Stimulated activated naive CD8-positive, alpha-beta T cell treated with anti-CD3 and anti-CD28 coated beads, Interleukin-15, Interleukin-2, amounts not matched to agents 100 ng/mL and 50 ng/mL, for 24 hours (primary cell): Measurements from ENCODE around the gene WDR70.
"Not testable (repeated sequence)": the region's sequence is repeated elsewhere in the genome, so short reads cannot be mapped to it uniquely, and the experiment has no call there.

Experiments
- H3K27ac Mint-ChIP-seq: one replicate; pipeline ENCODE4 v1.8.0; 2021; ENCODE audit warnings: mild to moderate bottlenecking, mixed read lengths
- H3K27me3 Mint-ChIP-seq: one replicate; pipeline ENCODE4 v1.8.0; 2021; ENCODE audit warnings: mixed read lengths
- H3K36me3 Mint-ChIP-seq: one replicate; pipeline ENCODE4 v1.8.0; 2021; ENCODE audit warnings: low read depth, mixed read lengths
- H3K4me1 Mint-ChIP-seq: one replicate; pipeline ENCODE4 v1.8.0; 2021; ENCODE audit warnings: low read depth, mixed read lengths
- H3K4me3 Mint-ChIP-seq: one replicate; pipeline ENCODE4 v1.8.0; 2021; ENCODE audit warnings: mild to moderate bottlenecking, mixed read lengths
- H3K9me3 Mint-ChIP-seq: one replicate; pipeline ENCODE4 v1.8.0; 2021; ENCODE audit warnings: mixed read lengths

Gene WDR70

DNA sequence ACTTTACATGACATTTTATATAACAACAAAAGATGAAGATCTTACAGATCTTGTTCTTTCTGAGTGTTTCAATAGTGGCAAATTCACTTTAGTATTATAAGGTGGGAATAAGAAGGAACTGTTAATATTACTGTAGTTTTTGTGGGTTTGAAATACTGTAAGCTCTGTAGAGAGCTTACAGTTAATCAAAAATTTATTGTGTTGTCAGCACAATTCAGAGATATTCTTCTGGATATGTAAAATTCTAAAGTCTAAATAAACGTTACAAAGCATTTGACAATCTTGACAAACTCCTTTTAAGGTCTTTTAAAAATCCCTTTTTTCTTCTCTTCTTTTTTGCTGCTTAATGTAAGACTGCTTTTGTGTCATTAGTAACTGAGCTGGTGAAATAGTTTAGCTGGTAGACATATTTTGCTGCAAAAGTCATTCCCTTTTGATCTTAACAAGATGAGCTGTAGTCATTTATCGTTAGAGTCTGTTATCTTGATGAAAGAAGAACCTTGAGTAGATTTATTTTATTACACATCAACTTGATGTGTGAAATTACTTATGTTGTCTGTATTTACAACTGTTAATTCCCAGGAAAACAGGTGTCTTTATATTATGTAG lies 186.0 kb downstream of the WDR70 start:
- H3K9me3 Mint-ChIP-seq = no peaks in the 10 kb centered on the region
- H3K4me1 Mint-ChIP-seq = peaks cover 7% of the 10 kb centered on the region
- peaks cover 9% of the 10 kb centered on the region for H3K36me3 Mint-ChIP-seq

DNA sequence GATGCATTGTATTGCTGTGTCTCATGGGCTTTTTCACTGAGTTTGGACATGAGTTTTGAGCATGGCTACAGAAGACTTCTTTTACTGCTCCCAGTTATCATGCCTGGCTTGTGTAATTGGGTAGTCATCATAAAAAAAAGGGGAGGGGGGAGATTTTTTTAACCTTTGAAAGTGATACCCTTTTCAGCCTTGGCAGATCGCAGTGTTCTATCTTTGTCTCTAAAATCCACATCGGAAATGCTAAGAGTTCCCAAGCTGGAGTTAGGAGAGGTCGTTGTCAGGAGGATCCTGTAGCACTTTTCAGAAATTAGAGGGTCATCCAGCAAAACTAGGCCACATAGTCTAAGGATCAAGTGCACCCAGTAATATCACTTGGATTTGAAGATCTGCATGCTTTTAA lies 188.4 kb downstream of the WDR70 start:
- H3K36me3 Mint-ChIP-seq = peaks cover 15% of the 10 kb centered on the region
- no peaks in the 10 kb centered on the region for H3K9me3 Mint-ChIP-seq
- H3K4me1 Mint-ChIP-seq = peaks cover 7% of the 10 kb centered on the region
- no peak overlapping the region for H3K4me3 Mint-ChIP-seq
- H3K27ac Mint-ChIP-seq = no peak overlapping the region
- no peaks in the 10 kb centered on the region for H3K27me3 Mint-ChIP-seq

More for the DNA sequence above, 186.0 kb downstream of the WDR70 start:
- Mint-ChIP-seq H3K27me3 (no peaks in the 10 kb centered on the region), H3K27ac (no peak overlapping the region), H3K4me3 (no peak overlapping the region)

DNA sequence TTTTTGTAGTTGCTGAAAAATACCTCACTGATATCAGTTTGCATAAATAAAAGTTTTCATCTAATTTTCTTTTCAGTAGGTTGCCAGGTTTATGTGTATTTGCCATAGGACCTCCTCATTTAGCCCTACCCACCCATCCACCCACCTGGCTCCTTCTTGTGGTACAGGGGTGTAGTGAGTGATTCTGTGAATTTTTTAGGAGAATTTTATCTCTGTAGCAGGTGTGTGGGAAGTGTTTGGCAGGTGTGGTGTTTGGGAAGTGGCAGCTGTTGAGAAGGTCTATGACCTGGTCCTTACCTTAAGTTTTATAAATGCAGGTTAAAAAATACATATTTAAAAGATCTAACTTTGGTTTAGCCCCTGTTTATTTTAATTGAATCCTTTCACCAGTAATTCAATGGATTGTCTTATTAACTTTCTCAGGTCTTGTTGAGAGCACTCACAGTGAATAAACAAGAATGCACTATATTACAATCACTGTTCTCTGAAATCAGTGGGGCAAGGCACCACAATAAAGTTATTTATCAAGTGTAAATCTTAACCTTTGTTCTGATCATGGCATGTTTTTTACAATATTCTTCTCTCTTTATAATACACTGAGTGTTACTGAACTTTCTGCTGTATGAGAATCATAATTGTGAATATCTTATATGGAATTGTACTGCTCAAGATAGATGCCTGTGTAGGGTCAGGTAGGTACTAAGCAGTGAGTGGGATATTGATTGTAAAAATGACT lies 189.1 kb downstream of the WDR70 start:
- Mint-ChIP-seq H3K36me3 (peaks cover 19% of the 10 kb centered on the region), H3K9me3 (no peaks in the 10 kb centered on the region), H3K4me1 (peaks cover 7% of the 10 kb centered on the region), H3K27me3 (no peaks in the 10 kb centered on the region), H3K4me3 (no peak overlapping the region), H3K27ac (no peak overlapping the region)

- H3K27me3 Mint-ChIP-seq = no peaks in the 10 kb centered on the region
- no peak overlapping the region for H3K4me3 Mint-ChIP-seq
- H3K36me3 Mint-ChIP-seq = peaks cover 26% of the 10 kb centered on the region
- no peak overlapping the region for H3K27ac Mint-ChIP-seq
- no peaks in the 10 kb centered on the region for H3K9me3 Mint-ChIP-seq
- peaks cover 7% of the 10 kb centered on the region for H3K4me1 Mint-ChIP-seq
These were observed 189.8 kb downstream of the WDR70 start for GRCh38 chr5:37568893-37569292.

DNA sequence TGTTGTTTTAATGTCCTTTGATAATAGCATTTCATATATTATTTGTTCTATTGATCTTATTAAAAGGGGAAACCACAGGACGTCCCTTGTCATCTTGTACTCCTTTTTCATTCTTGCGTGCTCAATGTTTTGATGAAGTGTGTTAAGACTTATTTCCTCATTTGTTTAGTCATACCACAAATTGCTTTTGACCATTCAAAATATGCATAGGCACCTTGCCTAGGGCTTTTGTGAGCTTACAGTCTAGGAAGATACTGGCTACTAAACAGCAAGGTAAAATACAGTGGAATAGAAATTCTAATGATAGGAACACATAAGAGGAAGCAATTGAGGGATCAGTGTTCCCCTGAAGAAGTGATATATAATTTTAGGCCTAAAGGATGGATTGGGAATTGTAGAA lies 190.3 kb downstream of the WDR70 start:
- H3K27me3 Mint-ChIP-seq = no peaks in the 10 kb centered on the region
- H3K4me3 Mint-ChIP-seq = no peak overlapping the region

GRCh38 chr5:37570597-37570996 lies 191.5 kb downstream of the WDR70 start:
- Mint-ChIP-seq H3K27me3 (no peaks in the 10 kb centered on the region), H3K4me1 (peaks cover 7% of the 10 kb centered on the region), H3K9me3 (no peaks in the 10 kb centered on the region), H3K36me3 (peaks cover 34% of the 10 kb centered on the region), H3K27ac (no peak overlapping the region), H3K4me3 (no peak overlapping the region)

More for the DNA sequence above, 190.3 kb downstream of the WDR70 start:
- Mint-ChIP-seq H3K9me3 (no peaks in the 10 kb centered on the region), H3K36me3 (peaks cover 30% of the 10 kb centered on the region), H3K4me1 (peaks cover 7% of the 10 kb centered on the region), H3K27ac (no peak overlapping the region)

DNA sequence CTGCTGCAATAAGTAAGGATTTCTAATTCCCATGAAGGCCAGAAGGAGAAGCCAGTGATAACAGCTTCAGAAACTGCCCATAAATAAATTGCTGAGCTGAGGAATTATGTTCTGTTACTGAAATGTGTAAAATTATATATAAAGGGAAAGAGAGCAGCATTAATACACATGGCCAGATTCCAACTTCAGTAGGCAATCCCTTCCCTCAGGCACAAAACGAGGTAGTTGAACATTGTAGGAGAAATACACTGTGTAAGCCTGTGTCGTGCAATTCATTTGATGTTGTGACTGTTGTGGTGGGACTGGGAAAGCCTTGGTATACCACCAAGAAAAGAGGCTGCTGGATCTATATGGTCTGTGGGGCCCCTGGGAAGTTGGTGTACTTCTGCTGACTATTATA lies 192.9 kb downstream of the WDR70 start:
- Mint-ChIP-seq H3K36me3 (peaks cover 34% of the 10 kb centered on the region), H3K27me3 (no peaks in the 10 kb centered on the region), H3K9me3 (no peaks in the 10 kb centered on the region), H3K4me3 (no peak overlapping the region), H3K4me1 (peaks cover 13% of the 10 kb centered on the region), H3K27ac (no peak overlapping the region)

DNA sequence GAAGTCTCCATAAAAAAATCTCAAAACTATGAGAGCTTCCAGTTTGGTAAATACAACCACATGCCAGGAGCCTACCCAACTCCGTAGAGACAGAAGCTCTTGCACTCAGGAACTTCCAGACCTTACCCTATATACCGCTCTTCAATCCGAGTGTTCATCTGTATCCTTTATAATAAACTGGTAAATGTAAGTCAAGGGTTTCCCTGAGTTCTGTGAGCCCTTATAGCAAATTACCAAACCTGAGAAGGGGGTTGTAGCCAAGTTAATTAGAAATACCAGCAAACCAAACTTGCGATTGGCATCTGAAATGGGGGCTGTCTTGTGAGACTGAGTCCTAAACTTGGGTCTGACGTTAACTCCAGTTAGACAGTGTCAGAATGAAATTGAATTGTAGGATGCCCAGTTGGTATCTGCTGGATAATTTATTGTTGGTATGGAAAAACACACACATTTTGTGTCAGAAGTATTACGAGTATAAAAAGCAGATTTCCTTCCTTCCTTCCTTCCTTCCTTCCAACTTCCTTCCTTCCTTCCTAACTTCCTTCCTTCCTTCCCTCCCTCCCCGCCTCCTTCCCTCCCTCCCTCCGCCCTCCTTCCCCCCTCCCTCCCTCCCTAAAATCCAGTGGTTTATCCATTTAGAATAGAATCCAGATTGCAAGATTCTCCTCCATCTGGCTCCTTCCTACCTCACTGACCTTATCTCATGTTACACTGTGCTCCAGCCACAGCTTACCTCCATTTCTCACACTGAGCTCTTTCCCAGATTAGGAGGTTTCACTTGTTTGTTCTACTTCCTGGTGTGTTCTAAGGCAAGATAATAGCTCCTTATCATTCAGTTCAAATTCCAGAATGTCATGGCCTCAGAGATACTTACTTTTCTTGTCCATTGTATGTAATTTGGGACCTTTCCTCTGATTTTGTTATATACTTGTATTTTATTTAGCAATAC lies 196.7 kb downstream of the WDR70 start:
- Mint-ChIP-seq H3K27ac (no peak overlapping the region), H3K9me3 (no peaks in the 10 kb centered on the region), H3K4me3 (no peak overlapping the region), H3K27me3 (no peaks in the 10 kb centered on the region), H3K4me1 (peaks cover 7% of the 10 kb centered on the region), H3K36me3 (peaks cover 32% of the 10 kb centered on the region)

DNA sequence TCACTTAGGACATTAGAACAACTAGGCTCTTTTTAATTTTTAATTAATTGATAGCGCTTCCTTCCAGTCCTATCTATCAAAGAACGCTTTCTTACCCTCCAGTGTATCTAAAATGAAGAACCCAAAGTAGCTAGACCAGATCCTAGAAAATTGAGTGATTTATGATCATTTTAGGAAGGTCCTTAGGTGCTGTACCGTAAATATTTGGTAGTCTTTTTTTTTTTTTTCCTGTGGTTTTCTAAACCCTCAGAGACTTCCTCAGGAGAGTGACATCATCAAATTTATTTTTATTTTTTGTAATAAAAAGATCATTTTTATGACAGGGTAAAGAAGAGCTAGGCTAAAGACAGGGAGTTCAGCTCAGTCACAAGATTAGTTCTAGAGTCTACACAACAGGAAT lies 197.4 kb downstream of the WDR70 start:
- peaks cover 7% of the 10 kb centered on the region for H3K4me1 Mint-ChIP-seq
- H3K27me3 Mint-ChIP-seq = no peaks in the 10 kb centered on the region
- H3K4me3 Mint-ChIP-seq = no peak overlapping the region
- no peaks in the 10 kb centered on the region for H3K9me3 Mint-ChIP-seq
- H3K27ac Mint-ChIP-seq = no peak overlapping the region
- H3K36me3 Mint-ChIP-seq = peaks cover 32% of the 10 kb centered on the region

GRCh38 chr5:37578176-37578575 lies 199.1 kb downstream of the WDR70 start:
- no peaks in the 10 kb centered on the region for H3K9me3 Mint-ChIP-seq
- no peak overlapping the region for H3K4me3 Mint-ChIP-seq
- H3K36me3 Mint-ChIP-seq = peaks cover 24% of the 10 kb centered on the region
- peaks cover 7% of the 10 kb centered on the region for H3K4me1 Mint-ChIP-seq
- H3K27me3 Mint-ChIP-seq = no peaks in the 10 kb centered on the region
- no peak overlapping the region for H3K27ac Mint-ChIP-seq

DNA sequence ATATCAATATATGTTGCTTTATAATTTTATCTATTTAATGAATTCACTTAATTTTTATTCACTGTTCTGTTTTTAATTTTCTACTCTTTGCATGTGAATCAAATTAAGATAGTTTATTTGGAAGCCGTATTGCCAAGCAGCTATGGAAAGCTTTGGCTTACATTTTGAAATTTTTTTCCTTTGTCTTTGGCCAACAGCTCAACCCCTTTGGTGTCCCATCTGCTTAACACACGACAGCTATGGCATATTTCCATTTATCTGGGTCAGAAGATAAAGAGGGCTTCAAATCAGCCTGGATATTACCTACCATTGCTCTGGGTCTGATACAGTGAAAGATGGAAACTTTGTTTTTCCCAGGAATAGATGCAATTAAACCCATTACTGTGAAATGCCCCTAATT lies 201.0 kb downstream of the WDR70 start:
- H3K4me3 Mint-ChIP-seq = no peak overlapping the region
- H3K27me3 Mint-ChIP-seq = no peaks in the 10 kb centered on the region
- H3K4me1 Mint-ChIP-seq = peaks cover 7% of the 10 kb centered on the region
- peaks cover 13% of the 10 kb centered on the region for H3K36me3 Mint-ChIP-seq
- H3K27ac Mint-ChIP-seq = no peak overlapping the region
- no peaks in the 10 kb centered on the region for H3K9me3 Mint-ChIP-seq

DNA sequence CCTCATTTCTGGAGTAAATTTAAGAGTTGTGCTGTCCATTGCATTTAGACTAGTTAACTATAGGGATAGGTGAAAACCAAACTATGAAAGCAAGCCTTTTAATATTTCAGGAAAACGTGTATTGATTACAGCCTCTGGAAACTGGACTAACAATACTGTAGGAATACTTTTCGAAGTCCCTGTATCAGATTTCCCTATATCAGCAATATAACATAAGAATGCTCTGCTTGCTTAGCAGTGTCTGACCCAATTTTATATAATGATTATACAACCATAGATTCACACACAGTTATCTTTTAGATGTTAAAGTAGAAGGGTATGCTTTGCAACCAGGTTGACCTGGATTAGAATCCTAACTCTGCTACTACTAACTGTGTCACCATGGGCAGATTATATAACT lies 203.1 kb downstream of the WDR70 start:
- Mint-ChIP-seq H3K27ac (no peak overlapping the region), H3K4me1 (no peaks in the 10 kb centered on the region), H3K36me3 (peaks cover 13% of the 10 kb centered on the region), H3K4me3 (no peak overlapping the region), H3K9me3 (no peaks in the 10 kb centered on the region), H3K27me3 (no peaks in the 10 kb centered on the region)

GRCh38 chr5:37593292-37593691 lies 214.2 kb downstream of the WDR70 start:
- H3K4me1 Mint-ChIP-seq, H3K4me3 Mint-ChIP-seq, H3K27me3 Mint-ChIP-seq, H3K27ac Mint-ChIP-seq: not testable (repeated sequence)
- Mint-ChIP-seq H3K9me3 (peaks cover 16% of the 10 kb centered on the region), H3K36me3 (peaks cover 48% of the 10 kb centered on the region)

DNA sequence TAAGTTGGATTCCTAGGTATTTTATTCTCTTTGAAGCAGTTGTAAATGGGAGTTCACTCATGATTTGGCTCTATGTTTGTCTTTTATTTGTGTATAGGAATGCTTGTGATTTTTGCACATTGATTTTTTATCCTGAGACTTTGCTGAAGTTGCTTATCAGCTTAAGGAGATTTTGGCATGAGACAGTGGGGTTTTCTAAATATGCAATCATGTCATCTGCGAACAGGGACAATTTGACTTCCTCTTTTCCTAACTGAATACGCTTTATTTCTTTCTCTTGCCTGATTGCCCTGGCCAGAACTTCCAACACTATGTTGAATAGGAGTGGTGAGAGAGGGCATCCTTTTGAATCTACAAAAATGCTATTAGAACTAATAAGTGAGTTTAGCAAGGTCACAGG lies 215.7 kb downstream of the WDR70 start:
- H3K27ac Mint-ChIP-seq, H3K27me3 Mint-ChIP-seq, H3K4me3 Mint-ChIP-seq, H3K4me1 Mint-ChIP-seq: not testable (repeated sequence)
- peaks cover 23% of the 10 kb centered on the region for H3K9me3 Mint-ChIP-seq
- peaks cover 61% of the 10 kb centered on the region for H3K36me3 Mint-ChIP-seq

DNA sequence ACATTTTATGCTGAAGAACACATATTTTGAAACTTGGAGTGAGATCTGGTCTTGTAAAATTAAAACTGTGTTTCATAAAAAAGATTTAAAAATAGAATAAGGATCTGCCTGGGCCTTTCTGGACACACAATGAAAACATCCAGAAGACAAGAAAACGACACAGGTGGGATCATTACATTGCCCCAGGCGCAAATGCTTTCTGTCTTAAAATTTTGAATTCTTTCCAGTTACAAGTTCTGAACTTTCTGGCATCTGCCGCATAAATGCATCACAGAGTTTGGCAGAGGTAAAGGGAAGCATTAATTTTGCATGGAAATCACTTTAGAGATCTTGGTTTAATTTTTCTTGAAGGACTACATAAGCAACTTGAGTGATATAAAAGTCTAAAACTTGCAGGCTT lies 219.6 kb downstream of the WDR70 start:
- Mint-ChIP-seq H3K36me3 (peaks cover 46% of the 10 kb centered on the region), H3K27me3 (no peaks in the 10 kb centered on the region), H3K4me1 (no peaks in the 10 kb centered on the region), H3K9me3 (peaks cover 18% of the 10 kb centered on the region), H3K4me3 (no peak overlapping the region), H3K27ac (no peak overlapping the region)
